Measurements from ENCODE around the gene PTBP1. TPM values are rescaled to one million over a fixed set of nuclear protein-coding genes. Genes with fewer than 3 reads are reported as not detected.

The PTBP1 gene
- total and polyA plus RNA-seq, 2 of the 13 experiments (the other 11 are each of a cell fraction or from before 2014, with no cell fraction given) = 195 to 288 TPM

DNA sequence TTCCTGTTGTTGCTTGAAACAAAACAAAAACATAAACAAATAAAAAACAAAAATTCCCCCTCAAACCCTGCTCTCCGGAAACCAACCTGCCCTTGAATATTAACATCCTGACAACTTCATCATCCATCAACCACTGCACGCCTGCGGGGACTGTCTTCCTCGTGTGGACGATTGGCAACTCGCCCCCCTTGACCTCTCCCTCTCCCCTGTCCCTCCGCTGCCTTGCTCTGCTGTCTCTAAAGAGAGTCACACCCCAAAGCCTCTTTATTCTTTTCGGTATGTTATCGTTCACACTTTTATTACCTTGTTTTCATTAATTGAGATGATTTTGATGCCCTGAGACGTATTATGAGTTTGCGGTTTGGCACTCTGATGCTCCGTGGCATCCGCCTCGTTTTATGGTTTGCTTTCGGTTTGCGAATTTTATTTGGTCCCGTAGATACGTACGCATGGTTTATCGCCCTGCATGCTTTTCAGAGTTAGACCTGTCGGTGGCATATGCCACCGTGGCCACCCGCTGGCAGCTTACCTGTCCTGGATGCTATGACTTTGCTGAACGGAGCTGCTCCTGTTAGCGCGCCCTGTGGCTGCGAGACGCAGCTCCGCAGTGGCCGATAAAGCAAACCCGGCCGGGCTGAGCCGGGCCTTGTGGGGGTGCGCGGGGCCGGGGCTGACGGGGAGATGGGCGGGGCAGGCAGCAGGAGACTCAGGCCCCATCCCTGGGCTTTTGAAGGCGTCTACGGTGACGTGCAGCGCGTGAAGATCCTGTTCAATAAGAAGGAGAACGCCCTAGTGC is 10.6 kb downstream of the PTBP1 start (continued):
- TF ChIP-seq DR1 (CRISPR knock-in tag; IDR thresholded peaks at IDR 0.05) (no peak), ZNF83 (CRISPR knock-in tag; IDR thresholded peaks at IDR 0.05; ENCODE audit: borderline replicate concordance) (no peak), PLRG1 (conservative IDR thresholded peaks at IDR 0.05) (no peak), HNRNPL (IDR thresholded peaks at IDR 0.05; ENCODE audit: low read depth, low read length) (no peak), ZNF713 (CRISPR knock-in tag; IDR thresholded peaks at IDR 0.05) (no peak), CBFB (CRISPR knock-in tag; IDR thresholded peaks at IDR 0.05) (no peak), ZSCAN9 (CRISPR knock-in tag; IDR thresholded peaks at IDR 0.05; ENCODE audit: borderline replicate concordance) (no peak), MYPOP (CRISPR knock-in tag; IDR thresholded peaks at IDR 0.05) (no peak), NPAS2 (CRISPR knock-in tag; IDR thresholded peaks at IDR 0.05; ENCODE audit: borderline replicate concordance) (no peak), PAWR (CRISPR knock-in tag; IDR thresholded peaks at IDR 0.05; ENCODE audit: borderline replicate concordance) (no peak), GLI4 (CRISPR knock-in tag; IDR thresholded peaks at IDR 0.05; ENCODE audit: borderline replicate concordance) (no peak), ZBTB38 (CRISPR knock-in tag; IDR thresholded peaks at IDR 0.05) (peak; percentile 43; the same call in 1 of the 2 replicates), ZBTB49 (CRISPR knock-in tag; IDR thresholded peaks at IDR 0.05; ENCODE audit: borderline replicate concordance) (no peak), SKIL (CRISPR knock-in tag; IDR thresholded peaks at IDR 0.05; ENCODE audit: borderline replicate concordance) (no peak)
- TF ChIP-seq, protein P1, sequence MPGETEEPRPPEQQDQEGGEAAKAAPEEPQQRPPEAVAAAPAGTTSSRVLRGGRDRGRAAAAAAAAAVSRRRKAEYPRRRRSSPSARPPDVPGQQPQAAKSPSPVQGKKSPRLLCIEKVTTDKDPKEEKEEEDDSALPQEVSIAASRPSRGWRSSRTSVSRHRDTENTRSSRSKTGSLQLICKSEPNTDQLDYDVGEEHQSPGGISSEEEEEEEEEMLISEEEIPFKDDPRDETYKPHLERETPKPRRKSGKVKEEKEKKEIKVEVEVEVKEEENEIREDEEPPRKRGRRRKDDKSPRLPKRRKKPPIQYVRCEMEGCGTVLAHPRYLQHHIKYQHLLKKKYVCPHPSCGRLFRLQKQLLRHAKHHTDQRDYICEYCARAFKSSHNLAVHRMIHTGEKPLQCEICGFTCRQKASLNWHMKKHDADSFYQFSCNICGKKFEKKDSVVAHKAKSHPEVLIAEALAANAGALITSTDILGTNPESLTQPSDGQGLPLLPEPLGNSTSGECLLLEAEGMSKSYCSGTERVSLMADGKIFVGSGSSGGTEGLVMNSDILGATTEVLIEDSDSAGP (CRISPR knock-in tag; IDR thresholded peaks at IDR 0.05; ENCODE audit: borderline replicate concordance) = no peak
- TF ChIP-seq, protein P2, sequence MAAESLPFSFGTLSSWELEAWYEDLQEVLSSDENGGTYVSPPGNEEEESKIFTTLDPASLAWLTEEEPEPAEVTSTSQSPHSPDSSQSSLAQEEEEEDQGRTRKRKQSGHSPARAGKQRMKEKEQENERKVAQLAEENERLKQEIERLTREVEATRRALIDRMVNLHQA (CRISPR knock-in tag; IDR thresholded peaks at IDR 0.05) = no peak
- TF ChIP-seq, protein P3, sequence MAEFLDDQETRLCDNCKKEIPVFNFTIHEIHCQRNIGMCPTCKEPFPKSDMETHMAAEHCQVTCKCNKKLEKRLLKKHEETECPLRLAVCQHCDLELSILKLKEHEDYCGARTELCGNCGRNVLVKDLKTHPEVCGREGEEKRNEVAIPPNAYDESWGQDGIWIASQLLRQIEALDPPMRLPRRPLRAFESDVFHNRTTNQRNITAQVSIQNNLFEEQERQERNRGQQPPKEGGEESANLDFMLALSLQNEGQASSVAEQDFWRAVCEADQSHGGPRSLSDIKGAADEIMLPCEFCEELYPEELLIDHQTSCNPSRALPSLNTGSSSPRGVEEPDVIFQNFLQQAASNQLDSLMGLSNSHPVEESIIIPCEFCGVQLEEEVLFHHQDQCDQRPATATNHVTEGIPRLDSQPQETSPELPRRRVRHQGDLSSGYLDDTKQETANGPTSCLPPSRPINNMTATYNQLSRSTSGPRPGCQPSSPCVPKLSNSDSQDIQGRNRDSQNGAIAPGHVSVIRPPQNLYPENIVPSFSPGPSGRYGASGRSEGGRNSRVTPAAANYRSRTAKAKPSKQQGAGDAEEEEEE (CRISPR knock-in tag; IDR thresholded peaks at IDR 0.05; ENCODE audit: borderline replicate concordance) = no peak
